Measurements from ENCODE around the gene PSMC2.

The PSMC2 gene

GRCh38 chr7:103341466-103341865 is 6.0 kb upstream of the PSMC2 start:
- H3K9me3 Mint-ChIP-seq = no peaks in the 10 kb centered on the region
- peaks cover 51% of the 10 kb centered on the region for H3K36me3 Mint-ChIP-seq (ENCODE audit: low read depth)
- H3K27me3 Mint-ChIP-seq (ENCODE audit: low read depth, poor library complexity) = peaks cover 6% of the 10 kb centered on the region
- no peak for TF ChIP-seq CTCF (IDR thresholded peaks at IDR 0.05)
- H3K4me3 Mint-ChIP-seq = peak overlapping the region; percentile 47
- H3K27ac Mint-ChIP-seq = no peak overlapping the region
- DNase-seq = no peak
- peaks cover 9% of the 10 kb centered on the region for H3K4me1 Mint-ChIP-seq

GRCh38 chr7:103343332-103343731 is 4.1 kb upstream of the PSMC2 start:
- Mint-ChIP-seq H3K36me3 (ENCODE audit: low read depth) (peaks cover 35% of the 10 kb centered on the region), H3K4me3 (peak overlapping the region; percentile 91), H3K4me1 (peaks cover 16% of the 10 kb centered on the region), H3K27me3 (ENCODE audit: low read depth, poor library complexity) (peaks cover 6% of the 10 kb centered on the region), H3K9me3 (no peaks in the 10 kb centered on the region), H3K27ac (no peak overlapping the region)
- TF ChIP-seq CTCF (IDR thresholded peaks at IDR 0.05) = no peak
- DNase-seq = no peak

GRCh38 chr7:103343758-103344452 is 3.5 kb upstream of the PSMC2 start:
- TF ChIP-seq CTCF (IDR thresholded peaks at IDR 0.05) = no peak
- Mint-ChIP-seq H3K4me1 (peaks cover 22% of the 10 kb centered on the region), H3K4me3 (peak overlapping the region; percentile 91), H3K9me3 (no peaks in the 10 kb centered on the region), H3K36me3 (ENCODE audit: low read depth) (peaks cover 34% of the 10 kb centered on the region), H3K27ac (peak overlapping the region; percentile 98), H3K27me3 (ENCODE audit: low read depth, poor library complexity) (peaks cover 6% of the 10 kb centered on the region)
- DNase-seq = peak; percentile 24

GRCh38 chr7:103344453-103345149 is 2.8 kb upstream of the PSMC2 start, which contains the start of gene DNAJC2:
Gene DNAJC2 (minus strand): TSS chr7:103344767. CDS start chr7:103344622, 145 bp downstream.
- H3K4me1 Mint-ChIP-seq = peaks cover 28% of the 10 kb centered on the region
- TF ChIP-seq CTCF (IDR thresholded peaks at IDR 0.05) = no peak
- peaks cover 28% of the 10 kb centered on the region for H3K36me3 Mint-ChIP-seq (ENCODE audit: low read depth)
- H3K4me3 Mint-ChIP-seq = peak within 1 kb of the TSS; percentile 91
- no peaks in the 10 kb centered on the region for H3K9me3 Mint-ChIP-seq
- peak; percentile 79 for DNase-seq
- peak within 1 kb of the TSS; percentile 98 for H3K27ac Mint-ChIP-seq
- peaks cover 6% of the 10 kb centered on the region for H3K27me3 Mint-ChIP-seq (ENCODE audit: low read depth, poor library complexity)

GRCh38 chr7:103346396-103346795 is 1.0 kb upstream of the PSMC2 start:
- Mint-ChIP-seq H3K9me3 (no peaks in the 10 kb centered on the region), H3K36me3 (ENCODE audit: low read depth) (peaks cover 15% of the 10 kb centered on the region), H3K4me3 (no peak overlapping the region), H3K27ac (no peak overlapping the region), H3K27me3 (ENCODE audit: low read depth, poor library complexity) (peaks cover 6% of the 10 kb centered on the region), H3K4me1 (peaks cover 39% of the 10 kb centered on the region)
- no peak for DNase-seq
- TF ChIP-seq CTCF (IDR thresholded peaks at IDR 0.05) = no peak

Measured in nephron progenitor cell (in vitro differentiated cells).